T-helper 17 cell (primary cell): ENCODE results near the gene ZNF749. TPM values are rescaled to one million over a fixed set of nuclear protein-coding genes. Genes with fewer than 3 reads are reported as not detected.

ENCODE experiments used
- total RNA-seq, 4 donors: library from RNA in 2 of 4; stranded (reverse) in 2 of 4; gene quantifications; one replicate each; pipeline ENCODE4 v1.2.3 and lab custom pipeline; 2022 to 2026

Gene ZNF749
- total RNA-seq, 2 donors from 2014 or later, result 5.9 to 9.8 TPM

Other genes starting within 250 kb of the ZNF749 start
- 10 to 100 TPM; 41.1 to 43.8 TPM for gene ZNF264, start 243.8 kb upstream of the ZNF749 start, total RNA-seq
- 1 to 10 TPM in 1 of 2 donors, under 1 TPM in 1; 0.55 to 1.2 TPM for gene AURKC, start 204.3 kb upstream of the ZNF749 start, total RNA-seq
- 10 to 100 TPM; 31.6 to 32.7 TPM for gene ZNF805, start 194.7 kb upstream of the ZNF749 start, total RNA-seq
- gene ZNF460, start 154.8 kb upstream of the ZNF749 start, total RNA-seq, result 10 to 100 TPM; 69.1 to 73.1 TPM
- 1 to 10 TPM; 5.3 TPM for gene ZNF543, start 114.9 kb upstream of the ZNF749 start, total RNA-seq
- 1 to 10 TPM; 5.6 to 6.6 TPM for gene ZNF304, start 84.1 kb upstream of the ZNF749 start, total RNA-seq
- 1 to 10 TPM; 8.7 to 9.5 TPM for gene TRAPPC2B, start 71.8 kb upstream of the ZNF749 start, total RNA-seq
- 1 to 10 TPM in 1 of 2 donors, under 1 TPM in 1; 0.77 to 1.1 TPM for gene ZNF547, start 71.8 kb upstream of the ZNF749 start, total RNA-seq
- 10 to 100 TPM; 58.9 to 66.7 TPM for gene ZNF548, start 45.5 kb upstream of the ZNF749 start, total RNA-seq
- gene ZNF17, start 24.2 kb upstream of the ZNF749 start, total RNA-seq, result 1 to 10 TPM; 7.2 to 8.8 TPM
- not detected for gene VN1R1, start 21.8 kb downstream of the ZNF749 start, total RNA-seq
- 1 to 10 TPM; 1.4 to 1.5 TPM for gene ZNF772, start 42.2 kb downstream of the ZNF749 start, total RNA-seq
- gene ZNF419, start 52.4 kb downstream of the ZNF749 start, total RNA-seq, result 1 to 10 TPM; 6.8 to 7.0 TPM
- 1 to 10 TPM; 5.0 to 8.1 TPM for gene ZNF773, start 64.6 kb downstream of the ZNF749 start, total RNA-seq
- 1 to 10 TPM; 7.4 to 7.9 TPM for gene ZNF549, start 92.0 kb downstream of the ZNF749 start, total RNA-seq
- gene ZNF550, start 124.5 kb downstream of the ZNF749 start, total RNA-seq, result 10 to 100 TPM in 1 of 2 donors, 1 to 10 TPM in 1; 8.5 to 12.2 TPM
- 1 to 10 TPM; 3.9 to 4.7 TPM for gene ZNF416, start 143.6 kb downstream of the ZNF749 start, total RNA-seq
- 1 to 10 TPM; 2.9 to 4.3 TPM for gene ZIK1, start 148.8 kb downstream of the ZNF749 start, total RNA-seq
- 1 to 10 TPM; 2.5 to 4.4 TPM for gene ZNF530, start 164.6 kb downstream of the ZNF749 start, total RNA-seq
- 10 to 100 TPM; 20.9 to 22.7 TPM for gene ZNF134, start 178.9 kb downstream of the ZNF749 start, total RNA-seq
- gene ZNF211, start 197.8 kb downstream of the ZNF749 start, total RNA-seq, result 10 to 100 TPM; 27.7 to 33.7 TPM
- gene ZSCAN4, start 233.6 kb downstream of the ZNF749 start, total RNA-seq, result not detected
- gene ZNF551, start 246.7 kb downstream of the ZNF749 start, total RNA-seq, result 10 to 100 TPM in 1 of 2 donors, 1 to 10 TPM in 1; 9.2 to 13.9 TPM